DND-41 (cell line): ENCODE data around the gene C5AR2.

ENCODE experiments used
- ATAC-seq: fragments of 200-7000 bp; cut with Tn5 transposase; 3 replicates; pipeline ENCODE4 v1.9.1; 2021; ENCODE audit warnings: low read depth; ENCODE audit not compliant: insufficient read depth
- DNase-seq: peaks from one replicate; pipeline ENCODE4 v3.0.0-alpha.2; 2020
- H2AFZ ChIP-seq: 2 replicates; pipeline ENCODE4 v1.6.0; 2012; ENCODE audit warnings: low read depth, low read length
- H3K27ac ChIP-seq: 2 replicates; pipeline ENCODE4 v1.5.1; 2012; ENCODE audit warnings: low read length, inconsistent platforms
- H3K27me3 ChIP-seq: fragments of 200-600 bp; sonication (generic); 2 replicates; pipeline ENCODE4 v1.6.0; 2012; ENCODE audit warnings: low read length, mild to moderate bottlenecking, inconsistent platforms; ENCODE audit not compliant: insufficient read depth, poor library complexity
- H3K36me3 ChIP-seq: 2 replicates; pipeline ENCODE4 v1.5.1; 2012; ENCODE audit warnings: low read length, inconsistent platforms; ENCODE audit not compliant: insufficient read depth
- H3K4me1 ChIP-seq: 2 replicates; pipeline ENCODE4 v1.5.1; 2012; ENCODE audit warnings: mild to moderate bottlenecking, low read length; ENCODE audit not compliant: insufficient read depth
- H3K4me2 ChIP-seq: 2 replicates; pipeline ENCODE4 v1.6.0; 2012; ENCODE audit warnings: mild to moderate bottlenecking, moderate library complexity, low read length, inconsistent platforms; ENCODE audit not compliant: insufficient read depth
- H3K4me3 ChIP-seq, 2 experiments: fragments of 200-600 bp in 1 of 2; shearing (Covaris generic) in 1 of 2; 2 replicates each; pipeline ENCODE4 v1.5.1; 2012 to 2016; ENCODE audit warnings: inconsistent platforms in 2 of 2, low read length in 2 of 2, mild to moderate bottlenecking in 2 of 2, low read depth in 1 of 2, moderate library complexity in 1 of 2
- H3K79me2 ChIP-seq: 2 replicates; pipeline ENCODE4 v1.6.0; 2012; ENCODE audit warnings: low read length, inconsistent platforms; ENCODE audit not compliant: insufficient read depth
- H3K9ac ChIP-seq: 2 replicates; pipeline ENCODE4 v1.6.0; 2012; ENCODE audit warnings: low read depth, mild to moderate bottlenecking, inconsistent platforms, low read length, moderate library complexity
- H3K9me3 ChIP-seq: 2 replicates; pipeline ENCODE4 v1.5.1; 2012; ENCODE audit warnings: low read length, moderate library complexity, mild to moderate bottlenecking, inconsistent platforms; ENCODE audit not compliant: insufficient read depth, severe bottlenecking
- H4K20me1 ChIP-seq: 2 replicates; pipeline ENCODE4 v1.6.0; 2012; ENCODE audit warnings: low read length; ENCODE audit not compliant: insufficient read depth
- EZH2 ChIP-seq: IDR thresholded peaks from 3 replicates; pipeline ENCODE4 v1.6.1; 2012; ENCODE audit warnings: borderline replicate concordance, low read depth, mild to moderate bottlenecking, moderate library complexity, low read length, inconsistent platforms; ENCODE audit not compliant: severe bottlenecking
- TF ChIP-seq, protein P1 (sequence below): IDR thresholded peaks from 2 replicates; pipeline ENCODE4 v1.5.1; 2012; ENCODE audit warnings: borderline replicate concordance, low read length, moderate library complexity, mild to moderate bottlenecking; ENCODE audit not compliant: poor library complexity, severe bottlenecking; ENCODE audit errors: extremely low read depth

C5AR2 gene

GRCh38 chr19:47313754-47314295 lies 18.1 kb upstream of the C5AR2 start:
- Histone ChIP-seq H2AFZ (no peak overlapping the region), H3K9me3 (no peaks in the 10 kb centered on the region), H3K9ac (no peak overlapping the region), H4K20me1 (no peaks in the 10 kb centered on the region), H3K27me3 (no peaks in the 10 kb centered on the region), H3K79me2 (no peaks in the 10 kb centered on the region), H3K4me3 (no peak overlapping the region), H3K27ac (no peak overlapping the region), H3K4me1 (no peaks in the 10 kb centered on the region), H3K36me3 (no peaks in the 10 kb centered on the region), H3K4me2 (no peak overlapping the region)
- DNase-seq (no peak), ATAC-seq (no peak)
- TF ChIP-seq, protein P1, sequence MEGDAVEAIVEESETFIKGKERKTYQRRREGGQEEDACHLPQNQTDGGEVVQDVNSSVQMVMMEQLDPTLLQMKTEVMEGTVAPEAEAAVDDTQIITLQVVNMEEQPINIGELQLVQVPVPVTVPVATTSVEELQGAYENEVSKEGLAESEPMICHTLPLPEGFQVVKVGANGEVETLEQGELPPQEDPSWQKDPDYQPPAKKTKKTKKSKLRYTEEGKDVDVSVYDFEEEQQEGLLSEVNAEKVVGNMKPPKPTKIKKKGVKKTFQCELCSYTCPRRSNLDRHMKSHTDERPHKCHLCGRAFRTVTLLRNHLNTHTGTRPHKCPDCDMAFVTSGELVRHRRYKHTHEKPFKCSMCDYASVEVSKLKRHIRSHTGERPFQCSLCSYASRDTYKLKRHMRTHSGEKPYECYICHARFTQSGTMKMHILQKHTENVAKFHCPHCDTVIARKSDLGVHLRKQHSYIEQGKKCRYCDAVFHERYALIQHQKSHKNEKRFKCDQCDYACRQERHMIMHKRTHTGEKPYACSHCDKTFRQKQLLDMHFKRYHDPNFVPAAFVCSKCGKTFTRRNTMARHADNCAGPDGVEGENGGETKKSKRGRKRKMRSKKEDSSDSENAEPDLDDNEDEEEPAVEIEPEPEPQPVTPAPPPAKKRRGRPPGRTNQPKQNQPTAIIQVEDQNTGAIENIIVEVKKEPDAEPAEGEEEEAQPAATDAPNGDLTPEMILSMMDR = no peak
- no peak for TF ChIP-seq EZH2

DNA sequence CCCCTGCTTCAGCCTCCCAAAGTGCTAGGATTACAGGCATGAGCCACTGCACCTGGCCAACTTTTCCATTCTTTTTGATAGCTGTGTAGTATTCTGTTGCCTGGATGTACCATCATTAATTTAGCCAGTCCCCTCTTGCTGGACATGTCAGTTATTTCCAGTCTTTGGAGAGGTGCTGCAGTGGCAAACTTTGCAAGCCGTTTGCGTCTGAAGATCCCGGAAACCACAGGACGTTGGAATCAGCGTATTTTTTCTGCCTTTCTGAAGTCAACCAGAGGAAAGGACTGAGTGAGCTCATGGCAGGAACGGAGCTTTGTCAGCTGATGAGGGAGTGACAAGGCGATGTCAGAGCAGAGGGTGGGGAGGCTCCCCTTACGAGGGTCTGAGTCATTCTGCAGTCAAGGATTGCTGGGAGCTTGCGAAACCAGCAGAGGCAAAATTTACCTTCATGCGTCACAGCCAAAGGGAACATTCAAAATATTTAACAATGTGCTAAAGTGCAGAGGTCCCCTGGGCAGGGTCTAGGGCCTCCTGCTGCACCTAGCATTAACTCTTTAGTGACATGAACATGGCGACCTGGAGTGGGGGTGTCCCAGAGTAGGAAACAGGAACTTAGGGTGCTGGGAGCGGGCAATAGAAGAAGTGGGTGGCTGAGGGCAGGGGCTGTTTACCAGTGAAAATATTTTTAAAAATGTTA lies 16.7 kb upstream of the C5AR2 start:
- no peaks in the 10 kb centered on the region for H3K9me3 ChIP-seq
- no peaks in the 10 kb centered on the region for H3K27me3 ChIP-seq
- no peak overlapping the region for H3K9ac ChIP-seq
- ATAC-seq (no peak), DNase-seq (no peak)
- H3K4me1 ChIP-seq = no peaks in the 10 kb centered on the region
- H2AFZ ChIP-seq = no peak overlapping the region
- no peaks in the 10 kb centered on the region for H3K36me3 ChIP-seq
- no peak overlapping the region for H3K4me3 ChIP-seq
- no peaks in the 10 kb centered on the region for H3K79me2 ChIP-seq
- no peak overlapping the region for H3K4me2 ChIP-seq
- H3K27ac ChIP-seq = no peak overlapping the region
- H4K20me1 ChIP-seq = no peaks in the 10 kb centered on the region; the same call in 1 of the 2 replicates
- TF ChIP-seq, protein P1 = no peak
- TF ChIP-seq EZH2 = no peak

- no peak for DNase-seq
- no peaks in the 10 kb centered on the region for H3K79me2 ChIP-seq
- H3K9me3 ChIP-seq = no peaks in the 10 kb centered on the region
- H3K4me1 ChIP-seq = no peaks in the 10 kb centered on the region
- no peaks in the 10 kb centered on the region; the same call in 1 of the 2 replicates for H4K20me1 ChIP-seq
- H3K9ac ChIP-seq = no peak overlapping the region
- H3K27ac ChIP-seq = no peak overlapping the region
- no peak overlapping the region for H2AFZ ChIP-seq
- H3K27me3 ChIP-seq = no peaks in the 10 kb centered on the region
- no peak overlapping the region for H3K4me2 ChIP-seq
- ATAC-seq = no peak
- H3K4me3 ChIP-seq = no peak overlapping the region
- TF ChIP-seq, protein P1 = no peak
- TF ChIP-seq EZH2 = no peak
- no peaks in the 10 kb centered on the region for H3K36me3 ChIP-seq
Measured at GRCh38 chr19:47316513-47316912, 15.5 kb upstream of the C5AR2 start.
